ENCODE results near the gene BTBD16. TPM values are rescaled to one million over a fixed set of nuclear protein-coding genes. Genes with fewer than 3 reads are reported as not detected.
A peak's percentile ranks its signal among the peaks of the same experiment; 100 is the strongest.

Gene BTBD16
- total RNA-seq, 1 donor from 2014 or later = 0.35 TPM

GRCh38 chr10:122374859-122375678 is 104.0 kb downstream of the BTBD16 start:
- DNase-seq = peak; percentile 87
- Histone ChIP-seq H3K27ac (peak overlapping the region; percentile 92), H3K27me3 (no peaks in the 10 kb centered on the region), H3K36me3 (no peaks in the 10 kb centered on the region), H3K4me1 (peaks cover 6% of the 10 kb centered on the region), H3K4me3 (peak overlapping the region; percentile 61), H3K9me3 (no peaks in the 10 kb centered on the region)
- ATAC-seq = peak; percentile 66
- no peak for TF ChIP-seq CTCF (IDR thresholded peaks at IDR 0.05)
- intact Hi-C loops (cut with DNase I) = no loop called here

- no peak for TF ChIP-seq CTCF (IDR thresholded peaks at IDR 0.05)
- H3K9me3 ChIP-seq = no peaks in the 10 kb centered on the region
- no peak for ATAC-seq
- H3K4me3 ChIP-seq = peak overlapping the region; percentile 61
- H3K27ac ChIP-seq = peak overlapping the region; percentile 92
- H3K36me3 ChIP-seq = no peaks in the 10 kb centered on the region
- peaks cover 6% of the 10 kb centered on the region for H3K4me1 ChIP-seq
- no peaks in the 10 kb centered on the region for H3K27me3 ChIP-seq
- DNase-seq = no peak
- intact Hi-C loops (cut with DNase I) = no loop called here
These were observed 104.6 kb downstream of the BTBD16 start for GRCh38 chr10:122375679-122376160.

GRCh38 chr10:122376364-122376961 is 105.4 kb downstream of the BTBD16 start:
- no peaks in the 10 kb centered on the region for H3K27me3 ChIP-seq
- no peaks in the 10 kb centered on the region for H3K36me3 ChIP-seq
- intact Hi-C loops (cut with DNase I) = no loop called here
- ATAC-seq = no peak
- peaks cover 6% of the 10 kb centered on the region for H3K4me1 ChIP-seq
- TF ChIP-seq CTCF (IDR thresholded peaks at IDR 0.05) = no peak
- no peak overlapping the region for H3K27ac ChIP-seq
- H3K4me3 ChIP-seq = peak overlapping the region; percentile 61
- H3K9me3 ChIP-seq = no peaks in the 10 kb centered on the region
- DNase-seq = no peak

GRCh38 chr10:122379041-122379440 is 107.9 kb downstream of the BTBD16 start:
- ATAC-seq (no peak), DNase-seq (no peak)
- H3K27me3 ChIP-seq = no peaks in the 10 kb centered on the region
- TF ChIP-seq CTCF (IDR thresholded peaks at IDR 0.05) = no peak
- H3K4me3 ChIP-seq = no peak overlapping the region
- no peaks in the 10 kb centered on the region for H3K36me3 ChIP-seq
- H3K4me1 ChIP-seq = no peaks in the 10 kb centered on the region
- no peaks in the 10 kb centered on the region for H3K9me3 ChIP-seq
- H3K27ac ChIP-seq = no peak overlapping the region
- intact Hi-C loops (cut with DNase I) = no loop called here

- H3K27ac ChIP-seq = no peak overlapping the region
- no peak for TF ChIP-seq CTCF (IDR thresholded peaks at IDR 0.05)
- intact Hi-C loops (cut with DNase I) = no loop called here
- H3K27me3 ChIP-seq = no peaks in the 10 kb centered on the region
- H3K4me1 ChIP-seq = no peaks in the 10 kb centered on the region
- H3K36me3 ChIP-seq = no peaks in the 10 kb centered on the region
- H3K9me3 ChIP-seq = no peaks in the 10 kb centered on the region
- no peak overlapping the region for H3K4me3 ChIP-seq
- no peak for ATAC-seq
- DNase-seq = no peak
These were observed 108.4 kb downstream of the BTBD16 start for GRCh38 chr10:122379537-122379936.
